ENCODE measurements around the gene GTF2F2.
"Not testable (repeated sequence)": the region's sequence is repeated elsewhere in the genome, so short reads cannot be mapped to it uniquely, and the experiment has no call there.

The GTF2F2 gene

GRCh38 chr13:45242524-45242923 lies 122.2 kb downstream of the GTF2F2 start:
- Histone ChIP-seq H3K4me3 (ENCODE audit: low read length) (no peak overlapping the region), H3K36me3 (ENCODE audit: control insufficient read depth, low read depth, low read length) (no peaks in the 10 kb centered on the region), H3K4me1 (ENCODE audit: control insufficient read depth, low read depth, low read length) (no peaks in the 10 kb centered on the region), H3K27me3 (ENCODE audit: control insufficient read depth, insufficient read depth, low read length) (no peaks in the 10 kb centered on the region), H3K9me3 (ENCODE audit: control insufficient read depth, low read depth, low read length) (no peaks in the 10 kb centered on the region), H3K9ac (ENCODE audit: low read length) (no peak overlapping the region), H3K27ac (ENCODE audit: low read length) (no peak overlapping the region)

- Histone ChIP-seq H3K36me3 (ENCODE audit: control insufficient read depth, low read depth, low read length) (no peaks in the 10 kb centered on the region), H3K9ac (ENCODE audit: low read length) (no peak overlapping the region), H3K9me3 (ENCODE audit: control insufficient read depth, low read depth, low read length) (no peaks in the 10 kb centered on the region), H3K4me1 (ENCODE audit: control insufficient read depth, low read depth, low read length) (no peaks in the 10 kb centered on the region), H3K27ac (ENCODE audit: low read length) (no peak overlapping the region), H3K27me3 (ENCODE audit: control insufficient read depth, insufficient read depth, low read length) (no peaks in the 10 kb centered on the region), H3K4me3 (ENCODE audit: low read length) (no peak overlapping the region)
These were observed 122.8 kb downstream of the GTF2F2 start for GRCh38 chr13:45243077-45243476.

- H3K9me3 ChIP-seq (ENCODE audit: control insufficient read depth, low read depth, low read length); H3K4me1 ChIP-seq (ENCODE audit: control insufficient read depth, low read depth, low read length); H3K27ac ChIP-seq (ENCODE audit: low read length); H3K27me3 ChIP-seq (ENCODE audit: control insufficient read depth, insufficient read depth, low read length); H3K9ac ChIP-seq (ENCODE audit: low read length); H3K4me3 ChIP-seq (ENCODE audit: low read length); H3K36me3 ChIP-seq (ENCODE audit: control insufficient read depth, low read depth, low read length): not testable (repeated sequence)
These were observed 124.4 kb downstream of the GTF2F2 start for GRCh38 chr13:45244736-45245135.

GRCh38 chr13:45249662-45250061 lies 129.4 kb downstream of the GTF2F2 start:
- H3K27ac ChIP-seq (ENCODE audit: low read length), result no peak overlapping the region
- H3K27me3 ChIP-seq (ENCODE audit: control insufficient read depth, insufficient read depth, low read length), result no peaks in the 10 kb centered on the region
- H3K36me3 ChIP-seq (ENCODE audit: control insufficient read depth, low read depth, low read length), result peaks cover 5% of the 10 kb centered on the region
- no peaks in the 10 kb centered on the region for H3K9me3 ChIP-seq (ENCODE audit: control insufficient read depth, low read depth, low read length)
- H3K4me1 ChIP-seq (ENCODE audit: control insufficient read depth, low read depth, low read length), result no peaks in the 10 kb centered on the region
- no peak overlapping the region for H3K4me3 ChIP-seq (ENCODE audit: low read length)
- H3K9ac ChIP-seq (ENCODE audit: low read length), result no peak overlapping the region

- no peak overlapping the region for H3K9ac ChIP-seq (ENCODE audit: low read length)
- peaks cover 5% of the 10 kb centered on the region for H3K36me3 ChIP-seq (ENCODE audit: control insufficient read depth, low read depth, low read length)
- no peaks in the 10 kb centered on the region for H3K27me3 ChIP-seq (ENCODE audit: control insufficient read depth, insufficient read depth, low read length)
- no peaks in the 10 kb centered on the region for H3K9me3 ChIP-seq (ENCODE audit: control insufficient read depth, low read depth, low read length)
- no peaks in the 10 kb centered on the region for H3K4me1 ChIP-seq (ENCODE audit: control insufficient read depth, low read depth, low read length)
- no peak overlapping the region for H3K27ac ChIP-seq (ENCODE audit: low read length)
- H3K4me3 ChIP-seq (ENCODE audit: low read length), result no peak overlapping the region
These were observed 134.1 kb downstream of the GTF2F2 start for GRCh38 chr13:45254396-45254795.

GRCh38 chr13:45255247-45255987 lies 135.1 kb downstream of the GTF2F2 start:
- Histone ChIP-seq H3K9me3 (ENCODE audit: control insufficient read depth, low read depth, low read length) (no peaks in the 10 kb centered on the region), H3K27me3 (ENCODE audit: control insufficient read depth, insufficient read depth, low read length) (no peaks in the 10 kb centered on the region), H3K27ac (ENCODE audit: low read length) (no peak overlapping the region)

GRCh38 chr13:45256254-45256653 lies 135.9 kb downstream of the GTF2F2 start:
- H3K9ac ChIP-seq (ENCODE audit: low read length), result no peak overlapping the region
- H3K4me3 ChIP-seq (ENCODE audit: low read length), result no peak overlapping the region
- H3K27me3 ChIP-seq (ENCODE audit: control insufficient read depth, insufficient read depth, low read length), result no peaks in the 10 kb centered on the region

More at GRCh38 chr13:45255247-45255987, 135.1 kb downstream of the GTF2F2 start:
- no peak overlapping the region for H3K4me3 ChIP-seq (ENCODE audit: low read length)
- no peak overlapping the region for H3K9ac ChIP-seq (ENCODE audit: low read length)
- no peaks in the 10 kb centered on the region for H3K4me1 ChIP-seq (ENCODE audit: control insufficient read depth, low read depth, low read length)
- H3K36me3 ChIP-seq (ENCODE audit: control insufficient read depth, low read depth, low read length), result peaks cover 5% of the 10 kb centered on the region

GRCh38 chr13:45257638-45258333 lies 137.5 kb downstream of the GTF2F2 start:
- Histone ChIP-seq H3K27me3 (ENCODE audit: control insufficient read depth, insufficient read depth, low read length) (no peaks in the 10 kb centered on the region), H3K9ac (ENCODE audit: low read length) (no peak overlapping the region), H3K4me1 (ENCODE audit: control insufficient read depth, low read depth, low read length) (no peaks in the 10 kb centered on the region), H3K4me3 (ENCODE audit: low read length) (no peak overlapping the region), H3K27ac (ENCODE audit: low read length) (no peak overlapping the region), H3K9me3 (ENCODE audit: control insufficient read depth, low read depth, low read length) (no peaks in the 10 kb centered on the region), H3K36me3 (ENCODE audit: control insufficient read depth, low read depth, low read length) (peaks cover 5% of the 10 kb centered on the region)

More at GRCh38 chr13:45256254-45256653, 135.9 kb downstream of the GTF2F2 start:
- Histone ChIP-seq H3K36me3 (ENCODE audit: control insufficient read depth, low read depth, low read length) (peaks cover 5% of the 10 kb centered on the region), H3K9me3 (ENCODE audit: control insufficient read depth, low read depth, low read length) (no peaks in the 10 kb centered on the region), H3K27ac (ENCODE audit: low read length) (no peak overlapping the region), H3K4me1 (ENCODE audit: control insufficient read depth, low read depth, low read length) (no peaks in the 10 kb centered on the region)

- Histone ChIP-seq H3K9me3 (ENCODE audit: control insufficient read depth, low read depth, low read length) (no peaks in the 10 kb centered on the region), H3K27me3 (ENCODE audit: control insufficient read depth, insufficient read depth, low read length) (no peaks in the 10 kb centered on the region), H3K36me3 (ENCODE audit: control insufficient read depth, low read depth, low read length) (peaks cover 3% of the 10 kb centered on the region), H3K9ac (ENCODE audit: low read length) (no peak overlapping the region), H3K4me3 (ENCODE audit: low read length) (no peak overlapping the region), H3K4me1 (ENCODE audit: control insufficient read depth, low read depth, low read length) (no peaks in the 10 kb centered on the region), H3K27ac (ENCODE audit: low read length) (no peak overlapping the region)
These were observed 138.0 kb downstream of the GTF2F2 start for GRCh38 chr13:45258334-45258675.

GRCh38 chr13:45267215-45267614 lies 146.9 kb downstream of the GTF2F2 start:
- peaks cover 10% of the 10 kb centered on the region for H3K4me1 ChIP-seq (ENCODE audit: control insufficient read depth, low read depth, low read length)
- no peak overlapping the region for H3K27ac ChIP-seq (ENCODE audit: low read length)
- no peaks in the 10 kb centered on the region for H3K9me3 ChIP-seq (ENCODE audit: control insufficient read depth, low read depth, low read length)
- no peaks in the 10 kb centered on the region for H3K36me3 ChIP-seq (ENCODE audit: control insufficient read depth, low read depth, low read length)
- no peak overlapping the region for H3K4me3 ChIP-seq (ENCODE audit: low read length)
- no peak overlapping the region for H3K9ac ChIP-seq (ENCODE audit: low read length)
- H3K27me3 ChIP-seq (ENCODE audit: control insufficient read depth, insufficient read depth, low read length), result no peaks in the 10 kb centered on the region

GRCh38 chr13:45269204-45269603 lies 148.9 kb downstream of the GTF2F2 start:
- Histone ChIP-seq H3K36me3 (ENCODE audit: control insufficient read depth, low read depth, low read length) (no peaks in the 10 kb centered on the region), H3K4me3 (ENCODE audit: low read length) (no peak overlapping the region), H3K27ac (ENCODE audit: low read length) (no peak overlapping the region), H3K9ac (ENCODE audit: low read length) (no peak overlapping the region), H3K4me1 (ENCODE audit: control insufficient read depth, low read depth, low read length) (peaks cover 10% of the 10 kb centered on the region), H3K9me3 (ENCODE audit: control insufficient read depth, low read depth, low read length) (no peaks in the 10 kb centered on the region), H3K27me3 (ENCODE audit: control insufficient read depth, insufficient read depth, low read length) (no peaks in the 10 kb centered on the region)

- Histone ChIP-seq H3K4me3 (ENCODE audit: low read length) (no peak overlapping the region), H3K36me3 (ENCODE audit: control insufficient read depth, low read depth, low read length) (no peaks in the 10 kb centered on the region), H3K27ac (ENCODE audit: low read length) (no peak overlapping the region), H3K27me3 (ENCODE audit: control insufficient read depth, insufficient read depth, low read length) (no peaks in the 10 kb centered on the region), H3K4me1 (ENCODE audit: control insufficient read depth, low read depth, low read length) (no peaks in the 10 kb centered on the region), H3K9me3 (ENCODE audit: control insufficient read depth, low read depth, low read length) (no peaks in the 10 kb centered on the region), H3K9ac (ENCODE audit: low read length) (no peak overlapping the region)
These were observed 156.6 kb downstream of the GTF2F2 start for GRCh38 chr13:45276913-45277312.
